ENCODE measurements around the gene EDDM13. TPM values are rescaled to one million over a fixed set of nuclear protein-coding genes. Genes with fewer than 3 reads are reported as not detected.
A peak's percentile ranks its signal among the peaks of the same experiment; 100 is the strongest.

Gene EDDM13
- total RNA-seq, 4 donors from 2014 or later, result not detected

GRCh38 chr19:56308792-56309191 is 36.2 kb downstream of the EDDM13 start:
- intact Hi-C loops (cut with DNase I; ENCODE audit: low total_unique reads), result no loop called here

GRCh38 chr19:56309511-56310185 is 37.1 kb downstream of the EDDM13 start:
- H3K4me3 ChIP-seq, result no peak overlapping the region
- DNase-seq (no peak), ATAC-seq (no peak)
- intact Hi-C loops (cut with DNase I; ENCODE audit: low total_unique reads), result loop anchor here (5.0 to 10.0 kb wide), 5 partner anchors 58 to 1125 kb away; partner anchors contain the start of genes ZFP28, ZNF444, ZNF71 and ZNF749
- in situ Hi-C loops (cut with MboI; ENCODE audit: low sequenced_read_pairs in 4 of 4), result loop anchor here in 2 of 4 donors (10.0 kb wide), 1 partner anchor 175 kb away; no protein-coding TSS in a partner anchor
- peaks cover 0 to 14% of the 10 kb centered on the region in 2 donors for H3K36me3 ChIP-seq
- no peaks in the 10 kb centered on the region for H3K9me3 ChIP-seq
- no peak overlapping the region for H3K27ac ChIP-seq
- TF ChIP-seq, protein P1, sequence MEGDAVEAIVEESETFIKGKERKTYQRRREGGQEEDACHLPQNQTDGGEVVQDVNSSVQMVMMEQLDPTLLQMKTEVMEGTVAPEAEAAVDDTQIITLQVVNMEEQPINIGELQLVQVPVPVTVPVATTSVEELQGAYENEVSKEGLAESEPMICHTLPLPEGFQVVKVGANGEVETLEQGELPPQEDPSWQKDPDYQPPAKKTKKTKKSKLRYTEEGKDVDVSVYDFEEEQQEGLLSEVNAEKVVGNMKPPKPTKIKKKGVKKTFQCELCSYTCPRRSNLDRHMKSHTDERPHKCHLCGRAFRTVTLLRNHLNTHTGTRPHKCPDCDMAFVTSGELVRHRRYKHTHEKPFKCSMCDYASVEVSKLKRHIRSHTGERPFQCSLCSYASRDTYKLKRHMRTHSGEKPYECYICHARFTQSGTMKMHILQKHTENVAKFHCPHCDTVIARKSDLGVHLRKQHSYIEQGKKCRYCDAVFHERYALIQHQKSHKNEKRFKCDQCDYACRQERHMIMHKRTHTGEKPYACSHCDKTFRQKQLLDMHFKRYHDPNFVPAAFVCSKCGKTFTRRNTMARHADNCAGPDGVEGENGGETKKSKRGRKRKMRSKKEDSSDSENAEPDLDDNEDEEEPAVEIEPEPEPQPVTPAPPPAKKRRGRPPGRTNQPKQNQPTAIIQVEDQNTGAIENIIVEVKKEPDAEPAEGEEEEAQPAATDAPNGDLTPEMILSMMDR (IDR thresholded peaks at IDR 0.05 in 4 of 5, conservative IDR thresholded peaks at IDR 0.05 in 1 of 5), result peak in 3 of 5 experiments; percentile 23 to 49 (median 28)
- no peak for TF ChIP-seq POLR2A (IDR thresholded peaks at IDR 0.05)
- no peaks in the 10 kb centered on the region for H3K27me3 ChIP-seq
- peaks cover 7 to 8% of the 10 kb centered on the region in 2 donors for H3K4me1 ChIP-seq

More at GRCh38 chr19:56308792-56309191, 36.2 kb downstream of the EDDM13 start:
- Histone ChIP-seq H3K27ac (no peak overlapping the region), H3K4me1 (peaks cover 3 to 5% of the 10 kb centered on the region in 2 donors), H3K4me3 (no peak overlapping the region), H3K36me3 (peaks cover 0 to 14% of the 10 kb centered on the region in 2 donors), H3K9me3 (no peaks in the 10 kb centered on the region), H3K27me3 (no peaks in the 10 kb centered on the region)
- ATAC-seq (no peak), DNase-seq (no peak)
- in situ Hi-C loops (cut with MboI; ENCODE audit: low sequenced_read_pairs in 4 of 4), result no loop called here
- no peak for TF ChIP-seq POLR2A (IDR thresholded peaks at IDR 0.05)
- TF ChIP-seq, protein P1 (IDR thresholded peaks at IDR 0.05 in 4 of 5, conservative IDR thresholded peaks at IDR 0.05 in 1 of 5), result no peak

DNA sequence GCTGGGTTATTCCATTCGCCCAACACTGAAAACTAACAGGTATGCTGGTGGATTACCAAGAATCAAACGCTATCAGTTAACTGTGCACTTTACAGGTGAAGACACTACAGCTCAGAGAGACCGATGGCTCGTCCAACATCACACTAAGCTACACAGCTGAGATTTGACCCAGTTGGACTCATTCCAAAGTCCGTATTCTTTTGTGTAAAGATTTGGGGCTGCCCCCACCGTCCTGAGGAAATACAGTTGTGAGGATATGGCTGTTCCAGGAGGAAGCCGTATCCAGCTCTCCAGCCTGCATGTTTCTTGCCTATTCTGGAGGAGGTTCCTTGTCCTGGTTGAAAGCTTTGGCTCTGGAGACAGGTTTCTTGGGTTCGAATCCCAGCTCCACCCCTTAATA is 37.9 kb downstream of the EDDM13 start:
- in situ Hi-C loops (cut with MboI; ENCODE audit: low sequenced_read_pairs in 4 of 4) (loop anchor here in 2 of 4 donors (10.0 kb wide), 1 partner anchor 176 kb away; no protein-coding TSS in a partner anchor), intact Hi-C loops (cut with DNase I; ENCODE audit: low total_unique reads) (loop anchor here (5.0 to 10.0 kb wide), 5 partner anchors 57 to 1124 kb away; partner anchors contain the start of genes ZFP28, ZNF444, ZNF71 and ZNF749)
- Histone ChIP-seq H3K9me3 (no peaks in the 10 kb centered on the region), H3K27ac (no peak overlapping the region), H3K27me3 (no peaks in the 10 kb centered on the region), H3K4me3 (no peak overlapping the region), H3K36me3 (peaks cover 0 to 14% of the 10 kb centered on the region in 2 donors), H3K4me1 (peaks cover 9 to 10% of the 10 kb centered on the region in 2 donors)
- ATAC-seq (no peak), DNase-seq (no peak)
- TF ChIP-seq POLR2A (IDR thresholded peaks at IDR 0.05), result no peak

DNA sequence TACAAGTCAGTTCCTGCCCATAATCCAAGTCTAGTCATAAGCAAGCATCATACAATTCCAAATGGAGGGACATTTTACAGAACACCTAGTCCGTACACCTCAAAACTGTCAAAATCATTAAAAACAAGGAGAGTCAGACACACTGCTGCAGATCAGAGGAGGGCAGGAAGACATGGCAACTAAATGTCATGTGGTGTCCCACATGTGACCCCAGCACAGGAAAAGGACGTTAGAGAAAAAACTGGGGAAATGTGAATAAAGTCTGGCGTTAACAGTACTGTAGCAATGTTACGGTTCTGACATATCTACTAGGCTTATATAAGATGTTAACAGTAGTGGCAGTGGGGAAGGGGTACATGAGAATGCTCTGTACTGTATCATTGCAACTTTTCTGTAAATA is 39.8 kb downstream of the EDDM13 start:
- H3K4me3 ChIP-seq, result no peak overlapping the region
- DNase-seq, result no peak
- intact Hi-C loops (cut with DNase I; ENCODE audit: low total_unique reads), result loop anchor here (5.0 to 10.0 kb wide), 5 partner anchors 55 to 1122 kb away; partner anchors contain the start of genes ZFP28, ZNF444, ZNF71 and ZNF749
- ATAC-seq, result no peak
- in situ Hi-C loops (cut with MboI; ENCODE audit: low sequenced_read_pairs in 4 of 4), result loop anchor here in 2 of 4 donors (10.0 kb wide), 1 partner anchor 178 kb away; no protein-coding TSS in a partner anchor
- peaks cover 0 to 10% of the 10 kb centered on the region in 2 donors for H3K36me3 ChIP-seq
- peaks cover 13 to 15% of the 10 kb centered on the region in 2 donors for H3K4me1 ChIP-seq
- H3K9me3 ChIP-seq, result no peaks in the 10 kb centered on the region
- TF ChIP-seq POLR2A (IDR thresholded peaks at IDR 0.05), result no peak
- TF ChIP-seq, protein P1 (IDR thresholded peaks at IDR 0.05 in 4 of 5, conservative IDR thresholded peaks at IDR 0.05 in 1 of 5), result no peak
- no peak overlapping the region for H3K27ac ChIP-seq
- no peaks in the 10 kb centered on the region for H3K27me3 ChIP-seq
